Heart right ventricle (tissue), 16 donors: ENCODE results near the gene WDR87. TPM values are rescaled to one million over a fixed set of nuclear protein-coding genes. Genes with fewer than 3 reads are reported as not detected.

Source experiments
- ATAC-seq, 8 donors: fragments of 200-7000 bp; cut with Tn5 transposase; one replicate each; pipeline ENCODE4 v1.9.1; 2020; ENCODE audit warnings: mild to moderate bottlenecking in 8 of 8, moderate library complexity in 8 of 8, moderate number of reproducible peaks in 1 of 8
- DNase-seq, 2 donors: peaks; one replicate each; pipeline ENCODE4 v3.0.0-alpha.2; 2020
- H3K27ac ChIP-seq, 10 donors: fragments of 200-600 bp; sonication (generic) in 2 of 10; one replicate each; pipeline versions ENCODE4 v1.5.0 to v1.8.0; 2020 to 2022; ENCODE audit warnings: mild to moderate bottlenecking in 3 of 10
- H3K27me3 ChIP-seq, 7 donors: fragments of 200-600 bp; one replicate each; pipeline ENCODE4 v1.8.0; 2021 to 2022; ENCODE audit warnings: mild to moderate bottlenecking in 2 of 7
- H3K36me3 ChIP-seq, 9 donors: fragments of 200-600 bp; sonication (generic) in 1 of 9; one replicate each; pipeline versions ENCODE4 v1.5.0 to v1.8.0; 2020 to 2022; ENCODE audit warnings: mild to moderate bottlenecking in 2 of 9
- H3K4me1 ChIP-seq, 9 donors: fragments of 200-600 bp; sonication (generic) in 1 of 9; one replicate each; pipeline versions ENCODE4 v1.5.0 to v1.8.0; 2020 to 2022; ENCODE audit warnings: mild to moderate bottlenecking in 4 of 9
- H3K4me3 ChIP-seq, 10 donors: fragments of 200-600 bp; sonication (generic) in 2 of 10; one replicate each; pipeline versions ENCODE4 v1.5.0 to v1.8.0; 2020 to 2022; ENCODE audit warnings: mild to moderate bottlenecking in 7 of 10, moderate library complexity in 2 of 10
- H3K9me3 ChIP-seq, 11 donors: fragments of 200-600 bp in 10 of 11; sonication (generic) in 2 of 11; one replicate each; pipeline versions ENCODE4 v1.5.0 to v1.8.0; 2013 to 2022; ENCODE audit warnings: mild to moderate bottlenecking in 2 of 11, control low read depth in 1 of 11, moderate library complexity in 1 of 11
- CTCF ChIP-seq, 9 donors: fragments of 200-600 bp; sonication (generic) in 2 of 9; IDR thresholded peaks; one replicate each; pipeline versions ENCODE4 v1.5.0 to v1.8.0; 2021 to 2022; ENCODE audit warnings: antibody characterized with exemption in 9 of 9, mild to moderate bottlenecking in 5 of 9, moderate library complexity in 1 of 9
- WGBS, 2 donors: extraction: QIAGEN DNeasy Blood & Tissue Kit; methylation state at CpG; one replicate each; pipeline ENCODE4 v1.1.7; 2013; ENCODE audit warnings: inconsistent platforms in 1 of 2; 5-methylcytosine and 5-hydroxymethylcytosine counted together
- intact Hi-C, 10 donors: fragments of 100-400 bp; cut with DNase I; formaldehyde crosslinking; loops; one replicate each; pipeline versions ENCODE4 v1.11.1 to v1.14.2; 2022
- polyA plus RNA-seq, 2 donors: library from polyadenylated mRNA; stranded (reverse); fragments of 200-250 nt; gene quantifications; one replicate each; pipeline ENCODE4 v1.2.3, GENCODE V29; 2013
- total RNA-seq, 10 donors: library from RNA; stranded (reverse); fragmentation: NEBNext Ultra II Directional in 3 of 10; extraction: Animal tissue kit (Norgen Biotek cat#: 25700) in 3 of 10; gene quantifications; one replicate each; pipeline versions ENCODE4 v1.2.1 to v1.2.4, GENCODE V29; 2021 to 2023
- donor health status: Arrhythmogenic right ventricular cardiomyopathy.
- donor health status: ischemic (EF 13 %, LVEDD 7.1; RV severe dilation, severe dysfunction).
- donor health status: healthy with polysubstance abuse.
- donor health status: DM: no; HTN: yes; CAD: no.
- donor health status: DM: no; HTN: no; CAD: no.
- donor health status: ischemic (EF 25% LVEDD 6.9; RV normal size, moderate dysfunction).
- donor health status: ischemic (EF 25% LVEDD 5.7; RV mildly dilated, moderate dysfunction).
- donor health status: healthy.
- donor health status: DM: yes; HTN: yes; CAD: no.
- donor health status: Ischemic cardiomyopathy.
- donor health status: ischemic (EF 35%, LVEDD 5.7; RV mildly dilated, moderate dysfunction).
- donor health status: nonischemic (EF 11% LVEDD 7.7; RV severe dilation, severe dysfunction).
- donor health status: DM: yes; HTN: yes; CAD: no.
- donor health status: PGD.
- donor health status: ischemic (EF 29% LVEDD 5.4; RV normal size, mild dysfunction).
- donor health status: nonischemic (EF 23%, LVEDD 6.1; RV moderate dilation, normal function).

The WDR87 gene
- total and polyA plus RNA-seq, 12 donors: 0.04 TPM; not detected in 11

GRCh38 chr19:37948362-37948761, 42.0 kb upstream of the WDR87 start:
- Histone ChIP-seq H3K27me3 (no peaks in the 10 kb centered on the region), H3K27ac (no peak overlapping the region), H3K9me3 (no peaks in the 10 kb centered on the region), H3K36me3 (no peaks in the 10 kb centered on the region), H3K4me3 (no peak overlapping the region), H3K4me1 (peaks cover 0 to 9% (median 0%) of the 10 kb centered on the region in 9 donors)
- intact Hi-C loops: no loop called here
- WGBS, 2 donors: 96 to 97% methylated on average over 6 of the region's 6 CpGs
- TF ChIP-seq CTCF (IDR thresholded peaks at IDR 0.05): no peak
- ATAC-seq: no peak
- DNase-seq: no peak

- no peak for TF ChIP-seq CTCF (IDR thresholded peaks at IDR 0.05)
- H3K4me1 ChIP-seq: peaks cover 0 to 9% (median 0%) of the 10 kb centered on the region in 9 donors
- no peaks in the 10 kb centered on the region for H3K36me3 ChIP-seq
- H3K27ac ChIP-seq: no peak overlapping the region
- 89 to 90% methylated on average over 5 of the region's 5 CpGs for WGBS, 2 donors
- intact Hi-C loops: no loop called here
- H3K4me3 ChIP-seq: no peak overlapping the region
- H3K9me3 ChIP-seq: no peaks in the 10 kb centered on the region
- no peaks in the 10 kb centered on the region for H3K27me3 ChIP-seq
- ATAC-seq (no peak), DNase-seq (no peak)
These were observed 41.4 kb upstream of the WDR87 start for GRCh38 chr19:37947778-37948177.

DNA sequence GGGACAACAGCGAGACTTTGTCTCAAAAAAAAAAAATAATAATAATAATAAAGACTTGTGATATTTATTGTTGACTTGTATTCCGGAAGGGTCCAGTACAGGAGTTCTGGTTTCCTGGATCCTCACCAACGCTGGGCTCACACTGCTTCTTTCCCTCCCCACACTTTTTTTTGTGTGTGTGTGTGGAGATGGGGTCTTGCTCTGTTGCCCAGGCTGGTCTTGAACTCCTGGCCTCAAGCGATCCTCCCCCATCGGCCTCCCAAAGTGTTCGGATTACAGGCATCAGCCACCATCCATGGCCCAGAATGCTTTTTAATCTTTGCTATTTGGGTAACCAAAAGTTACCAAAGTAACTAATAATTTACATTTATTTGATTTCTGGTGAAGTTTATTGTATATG, 39.7 kb upstream of the WDR87 start:
- no peaks in the 10 kb centered on the region for H3K36me3 ChIP-seq
- no peaks in the 10 kb centered on the region for H3K27me3 ChIP-seq
- no peak overlapping the region for H3K27ac ChIP-seq
- no peak for TF ChIP-seq CTCF (IDR thresholded peaks at IDR 0.05)
- no peak overlapping the region for H3K4me3 ChIP-seq
- peaks cover 0 to 6% (median 0%) of the 10 kb centered on the region in 9 donors for H3K4me1 ChIP-seq
- DNase-seq (no peak), ATAC-seq (no peak)
- 96 to 97% methylated on average over 6 of the region's 6 CpGs for WGBS, 2 donors
- intact Hi-C loops: no loop called here
- H3K9me3 ChIP-seq: no peaks in the 10 kb centered on the region

DNA sequence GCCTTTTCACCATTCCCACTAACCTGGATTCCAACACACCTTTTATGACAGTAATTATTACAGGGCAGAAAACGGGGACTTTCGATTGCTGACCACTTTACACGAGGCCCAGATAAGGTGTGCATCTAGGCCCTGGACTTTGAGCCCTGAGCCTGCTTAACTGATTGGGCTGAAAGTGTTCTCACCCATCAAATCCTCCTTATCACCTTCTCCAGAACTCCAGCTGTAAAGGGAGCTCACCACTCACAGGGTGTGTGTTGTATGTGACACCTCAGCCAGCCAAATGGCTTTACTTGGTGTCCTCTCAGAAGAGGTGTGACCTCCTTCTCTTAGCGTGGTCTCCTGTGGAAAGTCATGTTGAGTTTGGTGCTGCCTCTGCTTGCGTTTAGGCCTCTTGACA, 37.1 kb upstream of the WDR87 start:
- Histone ChIP-seq H3K27me3 (no peaks in the 10 kb centered on the region), H3K36me3 (peaks cover 0 to 4% (median 0%) of the 10 kb centered on the region in 9 donors), H3K4me1 (peaks cover 0 to 3% (median 0%) of the 10 kb centered on the region in 9 donors), H3K4me3 (no peak overlapping the region), H3K9me3 (peaks cover 0 to 9% (median 0%) of the 10 kb centered on the region in 11 donors), H3K27ac (no peak overlapping the region)
- no peak for DNase-seq
- ATAC-seq: peak in 1 of 8 donors; percentile 47
- TF ChIP-seq CTCF (IDR thresholded peaks at IDR 0.05): no peak
- intact Hi-C loops: no loop called here
- WGBS, 2 donors: 66 to 70% methylated on average over 5 of the region's 5 CpGs
